ENCODE data around the gene ECM2.

The ECM2 gene

GRCh38 chr9:92493749-92494387 lies 41.9 kb downstream of the ECM2 start:
- H3K27ac ChIP-seq (ENCODE audit: low read depth, low read length): no peak overlapping the region

GRCh38 chr9:92492781-92493401 lies 42.9 kb downstream of the ECM2 start:
- H3K23ac ChIP-seq (ENCODE audit: low read length): no peak overlapping the region
- H2BK15ac ChIP-seq (replicated peaks; ENCODE audit: low read depth): no peak overlapping the region
- WGBS (ENCODE audit: extremely low coverage, insufficient coverage, low lambda C conversion rate): no CpG with 5 or more reads among the region's 3 CpGs
- no peaks in the 10 kb centered on the region for H3K79me2 ChIP-seq (ENCODE audit: control insufficient read depth, insufficient read depth, low read length)
- H3K9ac ChIP-seq (ENCODE audit: low read length): no peak overlapping the region
- no peak overlapping the region for H3K27ac ChIP-seq (ENCODE audit: low read depth, low read length)
- no peak overlapping the region for H4K5ac ChIP-seq (ENCODE audit: low read length)
- no peak overlapping the region for H3K18ac ChIP-seq (ENCODE audit: low read length)
- H3K4me1 ChIP-seq (ENCODE audit: control insufficient read depth, low read depth, low read length): peaks cover 3% of the 10 kb centered on the region
- H3K4me2 ChIP-seq (ENCODE audit: low read length): no peak overlapping the region
- no peak overlapping the region for H4K8ac ChIP-seq (ENCODE audit: low read depth, low read length)
- H3K4ac ChIP-seq (ENCODE audit: low read depth, low read length): no peak overlapping the region
- DNase-seq: no peak
- H3K79me1 ChIP-seq (ENCODE audit: low read length): no peaks in the 10 kb centered on the region
- H2BK120ac ChIP-seq (ENCODE audit: low read depth, low read length): no peak overlapping the region
- H3K36me3 ChIP-seq (ENCODE audit: control insufficient read depth, insufficient read depth, low read length): no peaks in the 10 kb centered on the region
- H3K56ac ChIP-seq (ENCODE audit: low read length): no peak overlapping the region
- no peaks in the 10 kb centered on the region for H3K27me3 ChIP-seq (ENCODE audit: insufficient read depth, low read length, poor library complexity)
- H2BK5ac ChIP-seq (ENCODE audit: low read length): no peak overlapping the region
- H2AK5ac ChIP-seq (ENCODE audit: low read length): no peak overlapping the region
- no peak overlapping the region for H3K4me3 ChIP-seq (ENCODE audit: low read length)

More at GRCh38 chr9:92493749-92494387, 41.9 kb downstream of the ECM2 start:
- Histone ChIP-seq H3K56ac (ENCODE audit: low read length) (no peak overlapping the region), H2BK15ac (replicated peaks; ENCODE audit: low read depth) (no peak overlapping the region), H3K27me3 (ENCODE audit: insufficient read depth, low read length, poor library complexity) (no peaks in the 10 kb centered on the region), H3K79me2 (ENCODE audit: control insufficient read depth, insufficient read depth, low read length) (no peaks in the 10 kb centered on the region), H2AK5ac (ENCODE audit: low read length) (no peak overlapping the region), H3K4ac (ENCODE audit: low read depth, low read length) (no peak overlapping the region), H3K4me2 (ENCODE audit: low read length) (no peak overlapping the region), H3K9ac (ENCODE audit: low read length) (no peak overlapping the region), H3K23ac (ENCODE audit: low read length) (no peak overlapping the region), H2BK120ac (ENCODE audit: low read depth, low read length) (no peak overlapping the region), H4K8ac (ENCODE audit: low read depth, low read length) (no peak overlapping the region), H3K18ac (ENCODE audit: low read length) (no peak overlapping the region), H4K5ac (ENCODE audit: low read length) (no peak overlapping the region), H3K36me3 (ENCODE audit: control insufficient read depth, insufficient read depth, low read length) (no peaks in the 10 kb centered on the region), H3K79me1 (ENCODE audit: low read length) (no peaks in the 10 kb centered on the region), H3K4me3 (ENCODE audit: low read length) (no peak overlapping the region), H2BK5ac (ENCODE audit: low read length) (no peak overlapping the region), H3K4me1 (ENCODE audit: control insufficient read depth, low read depth, low read length) (peaks cover 3% of the 10 kb centered on the region)
- no peak for DNase-seq
- no CpG with 5 or more reads among the region's 9 CpGs for WGBS (ENCODE audit: extremely low coverage, insufficient coverage, low lambda C conversion rate)

- Histone ChIP-seq H3K56ac (ENCODE audit: low read length) (no peak overlapping the region), H4K5ac (ENCODE audit: low read length) (no peak overlapping the region), H3K27me3 (ENCODE audit: insufficient read depth, low read length, poor library complexity) (no peaks in the 10 kb centered on the region), H3K23ac (ENCODE audit: low read length) (no peak overlapping the region), H3K4me2 (ENCODE audit: low read length) (no peak overlapping the region), H2AK5ac (ENCODE audit: low read length) (no peak overlapping the region), H4K8ac (ENCODE audit: low read depth, low read length) (no peak overlapping the region), H3K9ac (ENCODE audit: low read length) (no peak overlapping the region), H3K18ac (ENCODE audit: low read length) (no peak overlapping the region), H3K79me1 (ENCODE audit: low read length) (no peaks in the 10 kb centered on the region), H2BK120ac (ENCODE audit: low read depth, low read length) (no peak overlapping the region), H3K79me2 (ENCODE audit: control insufficient read depth, insufficient read depth, low read length) (no peaks in the 10 kb centered on the region), H2BK5ac (ENCODE audit: low read length) (no peak overlapping the region), H3K4me1 (ENCODE audit: control insufficient read depth, low read depth, low read length) (peaks cover 3% of the 10 kb centered on the region), H3K27ac (ENCODE audit: low read depth, low read length) (no peak overlapping the region), H3K4me3 (ENCODE audit: low read length) (no peak overlapping the region), H2BK15ac (replicated peaks; ENCODE audit: low read depth) (no peak overlapping the region), H3K36me3 (ENCODE audit: control insufficient read depth, insufficient read depth, low read length) (no peaks in the 10 kb centered on the region), H3K4ac (ENCODE audit: low read depth, low read length) (no peak overlapping the region)
- WGBS (ENCODE audit: extremely low coverage, insufficient coverage, low lambda C conversion rate): no CpG with 5 or more reads among the region's 4 CpGs
- no peak for DNase-seq
These were observed 46.9 kb downstream of the ECM2 start for GRCh38 chr9:92488681-92489550.

GRCh38 chr9:92486371-92486770 lies 49.4 kb downstream of the ECM2 start:
- Histone ChIP-seq H3K79me1 (ENCODE audit: low read length) (no peaks in the 10 kb centered on the region), H3K9ac (ENCODE audit: low read length) (no peak overlapping the region), H2BK120ac (ENCODE audit: low read depth, low read length) (no peak overlapping the region), H4K8ac (ENCODE audit: low read depth, low read length) (no peak overlapping the region), H4K5ac (ENCODE audit: low read length) (no peak overlapping the region), H3K36me3 (ENCODE audit: control insufficient read depth, insufficient read depth, low read length) (no peaks in the 10 kb centered on the region), H3K27me3 (ENCODE audit: insufficient read depth, low read length, poor library complexity) (no peaks in the 10 kb centered on the region), H2BK5ac (ENCODE audit: low read length) (no peak overlapping the region), H3K4me2 (ENCODE audit: low read length) (no peak overlapping the region), H3K18ac (ENCODE audit: low read length) (no peak overlapping the region), H3K4ac (ENCODE audit: low read depth, low read length) (no peak overlapping the region), H3K79me2 (ENCODE audit: control insufficient read depth, insufficient read depth, low read length) (no peaks in the 10 kb centered on the region), H3K27ac (ENCODE audit: low read depth, low read length) (no peak overlapping the region), H3K56ac (ENCODE audit: low read length) (no peak overlapping the region), H3K4me3 (ENCODE audit: low read length) (no peak overlapping the region), H2AK5ac (ENCODE audit: low read length) (no peak overlapping the region), H2BK15ac (replicated peaks; ENCODE audit: low read depth) (no peak overlapping the region), H3K4me1 (ENCODE audit: control insufficient read depth, low read depth, low read length) (peaks cover 3% of the 10 kb centered on the region), H3K23ac (ENCODE audit: low read length) (no peak overlapping the region)
- DNase-seq: no peak
- no CpG with 5 or more reads among the region's 3 CpGs for WGBS (ENCODE audit: extremely low coverage, insufficient coverage, low lambda C conversion rate)

GRCh38 chr9:92484563-92484962 lies 51.2 kb downstream of the ECM2 start:
- DNase-seq: no peak
- no peaks in the 10 kb centered on the region for H3K27me3 ChIP-seq (ENCODE audit: insufficient read depth, low read length, poor library complexity)
- H2BK5ac ChIP-seq (ENCODE audit: low read length): no peak overlapping the region
- no peaks in the 10 kb centered on the region for H3K4me1 ChIP-seq (ENCODE audit: control insufficient read depth, low read depth, low read length)
- no CpG with 5 or more reads among the region's 3 CpGs for WGBS (ENCODE audit: extremely low coverage, insufficient coverage, low lambda C conversion rate)
- no peaks in the 10 kb centered on the region for H3K79me1 ChIP-seq (ENCODE audit: low read length)
- no peak overlapping the region for H3K4ac ChIP-seq (ENCODE audit: low read depth, low read length)
- no peaks in the 10 kb centered on the region for H3K79me2 ChIP-seq (ENCODE audit: control insufficient read depth, insufficient read depth, low read length)
- H3K56ac ChIP-seq (ENCODE audit: low read length): no peak overlapping the region
- H3K23ac ChIP-seq (ENCODE audit: low read length): no peak overlapping the region
- H4K5ac ChIP-seq (ENCODE audit: low read length): no peak overlapping the region
- no peak overlapping the region for H3K9ac ChIP-seq (ENCODE audit: low read length)
- H3K18ac ChIP-seq (ENCODE audit: low read length): no peak overlapping the region
- no peak overlapping the region for H4K8ac ChIP-seq (ENCODE audit: low read depth, low read length)
- no peak overlapping the region for H3K4me2 ChIP-seq (ENCODE audit: low read length)
- no peak overlapping the region for H2BK120ac ChIP-seq (ENCODE audit: low read depth, low read length)
- no peak overlapping the region for H2AK5ac ChIP-seq (ENCODE audit: low read length)
- H3K36me3 ChIP-seq (ENCODE audit: control insufficient read depth, insufficient read depth, low read length): no peaks in the 10 kb centered on the region
- H3K27ac ChIP-seq (ENCODE audit: low read depth, low read length): no peak overlapping the region
- no peak overlapping the region for H3K4me3 ChIP-seq (ENCODE audit: low read length)
- no peak overlapping the region for H2BK15ac ChIP-seq (replicated peaks; ENCODE audit: low read depth)
